H9 (cell line): ENCODE results near the gene MYLK4. TPM values are rescaled to one million over a fixed set of nuclear protein-coding genes. Genes with fewer than 3 reads are reported as not detected.

ENCODE experiments used
- DNase-seq: peaks from one replicate; pipeline ENCODE4 v3.0.0-alpha.2; 2017
- H2AFZ ChIP-seq: one replicate; pipeline ENCODE4 v1.6.1; 2013; ENCODE audit warnings: mild to moderate bottlenecking, low read length, control low read depth, moderate library complexity
- H2AK5ac ChIP-seq: 2 replicates; pipeline ENCODE4 v1.6.1; 2013; ENCODE audit warnings: low read length, control low read depth, mixed read lengths; ENCODE audit not compliant: insufficient read length
- H2BK120ac ChIP-seq: one replicate; pipeline ENCODE4 v1.6.1; 2013; ENCODE audit warnings: low read depth, mild to moderate bottlenecking, low read length, control low read depth, inconsistent platforms; ENCODE audit not compliant: poor library complexity, severe bottlenecking
- H2BK12ac ChIP-seq: 2 replicates; pipeline ENCODE4 v1.6.1; 2013; ENCODE audit warnings: low read length, control low read depth, mixed read lengths, low read depth; ENCODE audit not compliant: insufficient read length
- H2BK15ac ChIP-seq: 2 replicates; pipeline ENCODE4 v1.6.1; 2013; ENCODE audit warnings: low read depth, low read length, control low read depth
- H2BK20ac ChIP-seq: one replicate; pipeline ENCODE4 v1.6.1; 2013; ENCODE audit warnings: low read depth, mild to moderate bottlenecking, low read length, control low read depth, inconsistent platforms; ENCODE audit not compliant: poor library complexity, severe bottlenecking
- H2BK5ac ChIP-seq: 2 replicates; pipeline ENCODE4 v1.6.1; 2013; ENCODE audit warnings: low read length, control low read depth, mixed read lengths; ENCODE audit not compliant: insufficient read length
- H3K14ac ChIP-seq: 2 replicates; pipeline ENCODE4 v1.6.1; 2013; ENCODE audit warnings: low read length, control low read depth; ENCODE audit not compliant: insufficient read depth
- H3K18ac ChIP-seq: 2 replicates; pipeline ENCODE4 v1.6.1; 2013; ENCODE audit warnings: low read depth, mild to moderate bottlenecking, mixed read lengths, low read length, control low read depth; ENCODE audit not compliant: insufficient read length
- H3K23ac ChIP-seq: 2 replicates; pipeline ENCODE4 v1.6.1; 2013; ENCODE audit warnings: low read length, control low read depth, mixed read lengths, low read depth; ENCODE audit not compliant: insufficient read length
- H3K23me2 ChIP-seq: 2 replicates; pipeline ENCODE4 v1.6.1; 2013; ENCODE audit warnings: low read depth, mild to moderate bottlenecking, mixed read lengths, low read length, control low read depth; ENCODE audit not compliant: insufficient read length, poor library complexity, severe bottlenecking
- H3K27ac ChIP-seq: 2 replicates; pipeline ENCODE4 v1.5.1; 2013; ENCODE audit warnings: low read length, control low read depth, mixed read lengths, low read depth; ENCODE audit not compliant: insufficient read length
- H3K27me3 ChIP-seq: 2 replicates; pipeline ENCODE4 v1.6.1; 2013; ENCODE audit warnings: low read length, control low read depth, inconsistent platforms; ENCODE audit not compliant: insufficient read depth
- H3K4ac ChIP-seq: 2 replicates; pipeline ENCODE4 v1.6.1; 2013; ENCODE audit warnings: low read depth, mild to moderate bottlenecking, control low read depth, inconsistent platforms, low read length, moderate library complexity
- H3K4me1 ChIP-seq: 2 replicates; pipeline ENCODE4 v1.6.1; 2013; ENCODE audit warnings: low read length, control low read depth, inconsistent platforms; ENCODE audit not compliant: insufficient read depth
- H3K4me2 ChIP-seq: 2 replicates; pipeline ENCODE4 v1.6.1; 2013; ENCODE audit warnings: low read length, control low read depth, mixed read lengths; ENCODE audit not compliant: insufficient read length, insufficient read depth
- H3K56ac ChIP-seq: 2 replicates; pipeline ENCODE4 v1.6.1; 2013; ENCODE audit warnings: low read depth, mild to moderate bottlenecking, mixed read lengths, low read length, control low read depth; ENCODE audit not compliant: insufficient read length
- H3K79me1 ChIP-seq: 2 replicates; pipeline ENCODE4 v1.6.1; 2013; ENCODE audit warnings: low read depth, mild to moderate bottlenecking, moderate library complexity, low read length, control low read depth, inconsistent platforms; ENCODE audit not compliant: insufficient read depth, poor library complexity, severe bottlenecking
- H3K79me2 ChIP-seq: 2 replicates; pipeline ENCODE4 v1.6.1; 2013; ENCODE audit warnings: low read length, control low read depth, inconsistent platforms; ENCODE audit not compliant: insufficient read depth
- H3K9ac ChIP-seq: 2 replicates; pipeline ENCODE4 v1.6.1; 2013; ENCODE audit warnings: low read length, control low read depth, mixed read lengths; ENCODE audit not compliant: insufficient read length; ENCODE audit errors: extremely low read depth
- H3K9me3 ChIP-seq: one replicate; pipeline ENCODE4 v1.6.1; 2013; ENCODE audit warnings: low read depth, low read length, inconsistent platforms; ENCODE audit not compliant: control insufficient read depth
- H3T11ph ChIP-seq: one replicate; pipeline ENCODE4 v1.6.1; 2013; ENCODE audit warnings: mild to moderate bottlenecking, low read length, control low read depth, inconsistent platforms
- H4K20me1 ChIP-seq: one replicate; pipeline ENCODE4 v1.6.1; 2013; ENCODE audit not compliant: control insufficient read depth, insufficient read length, insufficient read depth
- H4K5ac ChIP-seq: 2 replicates; pipeline ENCODE4 v1.6.1; 2013; ENCODE audit warnings: low read depth, mild to moderate bottlenecking, mixed read lengths, low read length, control low read depth; ENCODE audit not compliant: insufficient read length
- H4K8ac ChIP-seq: replicated peaks from 2 replicates; pipeline ENCODE4 v1.6.1; 2013; ENCODE audit warnings: low read length, control low read depth, mixed read lengths, low read depth; ENCODE audit not compliant: insufficient read length
- H4K91ac ChIP-seq: 2 replicates; pipeline ENCODE4 v1.6.1; 2013; ENCODE audit warnings: low read depth, mild to moderate bottlenecking, moderate library complexity, mixed read lengths, low read length, control low read depth; ENCODE audit not compliant: insufficient read length
- H3K27ac Mint-ChIP-seq, 3 experiments: 2 replicates in 2 of 3; 3 replicates in 1 of 3; pipeline ENCODE4 v1.8.0; 2020 to 2021; ENCODE audit warnings: mixed read lengths in 3 of 3, mild to moderate bottlenecking in 1 of 3, moderate library complexity in 1 of 3
- H3K27me3 Mint-ChIP-seq: 2 replicates; pipeline ENCODE4 v1.8.0; 2021; ENCODE audit warnings: low read depth, mild to moderate bottlenecking, moderate library complexity, mixed read lengths
- H3K36me3 Mint-ChIP-seq, 3 experiments: 2 replicates in 2 of 3; 3 replicates in 1 of 3; pipeline ENCODE4 v1.8.0; 2020 to 2021; ENCODE audit warnings: low read depth in 3 of 3, mixed read lengths in 3 of 3; ENCODE audit not compliant: insufficient read depth in 1 of 3
- H3K4me1 Mint-ChIP-seq, 2 experiments: 2 replicates each; pipeline ENCODE4 v1.8.0; 2020; ENCODE audit warnings: mixed read lengths in 2 of 2
- H3K4me3 Mint-ChIP-seq, 2 experiments: 2 replicates in 1 of 2; 3 replicates in 1 of 2; pipeline ENCODE4 v1.8.0; 2020 to 2021; ENCODE audit warnings: mild to moderate bottlenecking in 2 of 2, mixed read lengths in 2 of 2, moderate library complexity in 1 of 2
- H3K9me3 Mint-ChIP-seq, 2 experiments: 2 replicates in 1 of 2; 3 replicates in 1 of 2; pipeline ENCODE4 v1.8.0; 2020; ENCODE audit warnings: mild to moderate bottlenecking in 2 of 2, mixed read lengths in 2 of 2, moderate library complexity in 1 of 2
- CTCF ChIP-seq: fragments of 200-600 bp; sonication (generic); conservative IDR thresholded peaks from 3 replicates; pipeline ENCODE4 v1.8.0; 2021; ENCODE audit warnings: antibody characterized with exemption, mild to moderate bottlenecking
- WGBS: extraction: QIAGEN DNeasy Blood & Tissue Kit; methylation state at CpG from one replicate; pipeline ENCODE4 v1.1.7; 2013; ENCODE audit warnings: missing lambda C conversion rate, low lambda C conversion rate, mixed read lengths; ENCODE audit not compliant: insufficient read length; ENCODE audit errors: extremely low coverage; 5-methylcytosine and 5-hydroxymethylcytosine counted together
- total RNA-seq: library from RNA; stranded (reverse); gene quantifications from 2 replicates; pipeline ENCODE4 v1.2.1, GENCODE V29; 2021

MYLK4 gene
- total RNA-seq, 1 experiment from 2014 or later, result 0.28 TPM

- Mint-ChIP-seq H3K4me3 (no peak overlapping the region), H3K9me3 (peaks cover 24 to 25% of the 10 kb centered on the region in 2 experiments), H3K27ac (no peak overlapping the region), H3K4me1 (peaks cover 24 to 26% of the 10 kb centered on the region in 2 experiments), H3K27me3 (no peaks in the 10 kb centered on the region; the same call in 1 of the 2 replicates), H3K36me3 (peaks cover 20 to 33% (median 20%) of the 10 kb centered on the region in 3 experiments)
- no peak for TF ChIP-seq CTCF
- H3K18ac ChIP-seq, result no peak overlapping the region
- no peak overlapping the region for H3K4me2 ChIP-seq
- no peak overlapping the region for H3K14ac ChIP-seq
- peaks cover 3% of the 10 kb centered on the region; the same call in 1 of the 2 replicates for H3K4me1 ChIP-seq
- H3K4ac ChIP-seq, result no peak overlapping the region
- no peak overlapping the region for H4K8ac ChIP-seq
- no peak overlapping the region for H4K5ac ChIP-seq
- no CpG with 5 or more reads among the region's 1 CpG for WGBS
- H4K91ac ChIP-seq, result no peak overlapping the region
- no peak overlapping the region for H3K9ac ChIP-seq
- H3K79me2 ChIP-seq, result no peaks in the 10 kb centered on the region
- no peak overlapping the region for H3K56ac ChIP-seq
- H2AFZ ChIP-seq, result no peak overlapping the region
- no peak overlapping the region for H2BK12ac ChIP-seq
- DNase-seq, result no peak
- H2BK5ac ChIP-seq, result no peak overlapping the region
- no peaks in the 10 kb centered on the region for H3K9me3 ChIP-seq
- H2BK20ac ChIP-seq, result no peak overlapping the region
- H2BK15ac ChIP-seq, result no peak overlapping the region
- H3K23ac ChIP-seq, result no peak overlapping the region
- no peaks in the 10 kb centered on the region for H4K20me1 ChIP-seq
- no peaks in the 10 kb centered on the region for H3K23me2 ChIP-seq
- H2AK5ac ChIP-seq, result no peak overlapping the region
- H2BK120ac ChIP-seq, result no peak overlapping the region
- H3K27me3 ChIP-seq, result no peaks in the 10 kb centered on the region
- no peak overlapping the region for H3K27ac ChIP-seq
- H3K79me1 ChIP-seq, result no peaks in the 10 kb centered on the region
- no peak overlapping the region for H3T11ph ChIP-seq
These were observed 97.2 kb downstream of the MYLK4 start for GRCh38 chr6:2653369-2654032.
